HEK293T (cell line): ENCODE data around the gene SCN4A.

Experiments
- BHLHE40 ChIP-seq: fragments of 450-650 bp; IDR thresholded peaks from 2 replicates; pipeline ENCODE4 v1.6.1; 2016; ENCODE audit warnings: mild to moderate bottlenecking, moderate library complexity, borderline replicate concordance
- ELF4 ChIP-seq: fragments of 450-650 bp; IDR thresholded peaks from 2 replicates; pipeline ENCODE4 v1.6.1; 2017; ENCODE audit warnings: antibody characterized with exemption
- FOXA1 ChIP-seq: fragments of 450-650 bp; IDR thresholded peaks from 2 replicates; pipeline ENCODE4 v1.6.1; 2016; ENCODE audit warnings: mild to moderate bottlenecking
- FOXK2 ChIP-seq: fragments of 450-650 bp; IDR thresholded peaks from 2 replicates; pipeline ENCODE4 v1.6.1; 2016; ENCODE audit warnings: mild to moderate bottlenecking
- FOXM1 ChIP-seq: fragments of 450-650 bp; IDR thresholded peaks from 2 replicates; pipeline ENCODE4 v1.6.1; 2017; ENCODE audit warnings: mild to moderate bottlenecking, borderline replicate concordance
- HDGF ChIP-seq: fragments of 450-650 bp; IDR thresholded peaks from 2 replicates; pipeline ENCODE4 v1.6.1; 2017; ENCODE audit warnings: antibody characterized with exemption, borderline replicate concordance
- L3MBTL2 ChIP-seq: fragments of 450-650 bp; conservative IDR thresholded peaks from 2 replicates; pipeline ENCODE4 v1.6.1; 2016; ENCODE audit warnings: mild to moderate bottlenecking
- LEF1 ChIP-seq: fragments of 450-650 bp; IDR thresholded peaks from 2 replicates; pipeline ENCODE4 v1.6.1; 2017; ENCODE audit warnings: mild to moderate bottlenecking, borderline replicate concordance
- NFRKB ChIP-seq: fragments of 450-650 bp; IDR thresholded peaks from 2 replicates; pipeline ENCODE4 v1.6.1; 2016; ENCODE audit warnings: mild to moderate bottlenecking, moderate library complexity
- SP1 ChIP-seq: fragments of 450-650 bp; IDR thresholded peaks from 2 replicates; pipeline ENCODE4 v1.6.1; 2017
- TARDBP ChIP-seq: fragments of 450-650 bp; IDR thresholded peaks from 2 replicates; pipeline ENCODE4 v1.6.1; 2016
- ZNF384 ChIP-seq: fragments of 450-650 bp; IDR thresholded peaks from 2 replicates; pipeline ENCODE4 v1.6.1; 2016
- TF ChIP-seq, protein P1 (sequence below): fragments of 450-650 bp; IDR thresholded peaks from 2 replicates; pipeline ENCODE4 v1.6.1; 2016

DNA sequence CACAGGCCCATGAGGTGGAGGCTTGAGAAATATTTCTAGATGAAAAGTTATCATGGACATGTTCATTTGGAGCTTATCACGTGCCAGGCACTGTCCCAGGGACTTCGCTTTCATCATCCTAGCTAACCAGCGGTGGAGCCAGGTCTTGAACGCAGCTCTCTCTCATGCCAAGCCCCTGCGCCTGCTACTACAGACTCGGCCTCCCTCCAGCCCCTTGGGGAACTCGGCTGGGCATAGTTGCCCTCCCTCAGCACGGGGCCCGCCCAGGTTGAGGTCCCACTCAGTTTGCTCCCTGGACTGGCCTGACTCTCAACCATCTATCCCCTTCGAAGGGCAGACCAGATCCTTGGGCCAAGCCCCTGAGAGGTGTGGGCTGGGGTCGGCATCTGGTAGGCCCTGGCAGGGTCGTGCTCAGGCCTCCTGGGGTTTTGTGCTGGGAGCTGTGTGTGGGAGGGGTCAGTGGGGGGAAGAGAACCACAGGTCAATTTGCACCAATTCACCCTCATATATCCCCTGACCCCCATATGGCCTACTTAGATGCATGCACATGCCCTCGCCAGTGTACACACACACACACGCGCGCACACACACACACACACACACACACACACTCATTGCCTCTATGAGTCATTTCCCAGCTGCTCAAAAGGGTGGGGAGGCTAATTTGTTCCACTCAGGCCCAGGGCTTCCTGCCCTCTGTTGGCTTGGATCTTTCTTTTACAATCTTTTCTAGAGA is 12.1 kb upstream of the SCN4A start:
- TF ChIP-seq BHLHE40 (no peak), NFRKB (no peak), FOXA1 (no peak), FOXM1 (no peak), ELF4 (no peak), TARDBP (no peak), SP1 (no peak), FOXK2 (no peak), ZNF384 (no peak), HDGF (no peak), LEF1 (no peak), L3MBTL2 (no peak)
- TF ChIP-seq, protein P1, sequence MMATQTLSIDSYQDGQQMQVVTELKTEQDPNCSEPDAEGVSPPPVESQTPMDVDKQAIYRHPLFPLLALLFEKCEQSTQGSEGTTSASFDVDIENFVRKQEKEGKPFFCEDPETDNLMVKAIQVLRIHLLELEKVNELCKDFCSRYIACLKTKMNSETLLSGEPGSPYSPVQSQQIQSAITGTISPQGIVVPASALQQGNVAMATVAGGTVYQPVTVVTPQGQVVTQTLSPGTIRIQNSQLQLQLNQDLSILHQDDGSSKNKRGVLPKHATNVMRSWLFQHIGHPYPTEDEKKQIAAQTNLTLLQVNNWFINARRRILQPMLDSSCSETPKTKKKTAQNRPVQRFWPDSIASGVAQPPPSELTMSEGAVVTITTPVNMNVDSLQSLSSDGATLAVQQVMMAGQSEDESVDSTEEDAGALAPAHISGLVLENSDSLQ: no peak
